ENCODE data around the gene PSMF1. TPM values are rescaled to one million over a fixed set of nuclear protein-coding genes. Genes with fewer than 3 reads are reported as not detected.

PSMF1 gene
- total RNA-seq, 1 experiment from 2014 or later = 90.8 TPM

GRCh38 chr20:1191299-1191698, 72.9 kb downstream of the PSMF1 start:
- no peak overlapping the region for H2AK5ac ChIP-seq (ENCODE audit: insufficient read length, low read length)
- H3K27me3 Mint-ChIP-seq (ENCODE audit: low read depth) = peaks cover 38% of the 10 kb centered on the region
- H3K4me3 Mint-ChIP-seq = no peak overlapping the region
- H4K5ac ChIP-seq (ENCODE audit: insufficient read length, low read depth, low read length) = no peak overlapping the region
- no peak overlapping the region for H4K91ac ChIP-seq (ENCODE audit: insufficient read length, low read depth, low read length)
- no peaks in the 10 kb centered on the region for H4K20me1 ChIP-seq (ENCODE audit: control insufficient read depth, insufficient read depth, insufficient read length)
- no peak for DNase-seq
- no peak overlapping the region for H4K8ac ChIP-seq (replicated peaks; ENCODE audit: insufficient read length, low read depth, low read length)
- no peak for TF ChIP-seq CTCF (conservative IDR thresholded peaks at IDR 0.05)
- no peak overlapping the region for H3K18ac ChIP-seq (ENCODE audit: insufficient read length, low read depth, low read length)
- no peak overlapping the region for H3K9ac ChIP-seq (ENCODE audit: extremely low read depth, insufficient read length, low read length)
- no peak overlapping the region for H2BK120ac ChIP-seq (ENCODE audit: low read depth, low read length, poor library complexity, severe bottlenecking)
- H3K23ac ChIP-seq (ENCODE audit: insufficient read length, low read depth, low read length) = no peak overlapping the region
- no peak overlapping the region for H2BK12ac ChIP-seq (ENCODE audit: insufficient read length, low read depth, low read length)
- no peak overlapping the region for H3K4me2 ChIP-seq (ENCODE audit: insufficient read depth, insufficient read length, low read length)
- H3K36me3 Mint-ChIP-seq (ENCODE audit: insufficient read depth in 1 of 3, low read depth in 3 of 3) = no peaks in the 10 kb centered on the region
- no peak overlapping the region for H3K27ac Mint-ChIP-seq
- peaks cover 0 to 11% of the 10 kb centered on the region in 2 experiments; a peak in 1 of 4 replicates for H3K4me1 Mint-ChIP-seq
- no peak overlapping the region for H2AFZ ChIP-seq (ENCODE audit: low read length)
- H3K4me1 ChIP-seq (ENCODE audit: insufficient read depth, low read length) = peaks cover 9% of the 10 kb centered on the region; the same call in 1 of the 2 replicates
- no peak overlapping the region for H3K14ac ChIP-seq (ENCODE audit: insufficient read depth, low read length)
- H3K23me2 ChIP-seq (ENCODE audit: insufficient read length, low read depth, low read length, poor library complexity, severe bottlenecking) = no peaks in the 10 kb centered on the region
- no peak overlapping the region for H2BK5ac ChIP-seq (ENCODE audit: insufficient read length, low read length)
- no CpG with 5 or more reads among the region's 3 CpGs for whole genome bisulfite sequencing (ENCODE audit: extremely low coverage, insufficient read length, low lambda C conversion rate)
- no peaks in the 10 kb centered on the region; the same call in 1 of the 2 replicates for H3K27me3 ChIP-seq (ENCODE audit: insufficient read depth, low read length)
- H3K79me1 ChIP-seq (ENCODE audit: insufficient read depth, low read depth, low read length, poor library complexity, severe bottlenecking) = no peaks in the 10 kb centered on the region
- no peaks in the 10 kb centered on the region for H3K79me2 ChIP-seq (ENCODE audit: insufficient read depth, low read length)
- no peak overlapping the region for H3K56ac ChIP-seq (ENCODE audit: insufficient read length, low read depth, low read length)
- H2BK20ac ChIP-seq (ENCODE audit: low read depth, low read length, poor library complexity, severe bottlenecking) = no peak overlapping the region
- peaks cover 0 to under 1% of the 10 kb centered on the region in 2 experiments; a peak in 1 of 5 replicates for H3K9me3 Mint-ChIP-seq
- no peaks in the 10 kb centered on the region for H3K9me3 ChIP-seq (ENCODE audit: control insufficient read depth, low read depth, low read length)
- no peak overlapping the region for H3K27ac ChIP-seq (ENCODE audit: insufficient read length, low read depth, low read length)
- H3T11ph ChIP-seq (ENCODE audit: low read length) = no peak overlapping the region
- H3K4ac ChIP-seq (ENCODE audit: low read depth, low read length) = no peak overlapping the region
- H2BK15ac ChIP-seq (ENCODE audit: low read depth, low read length) = no peak overlapping the region
